ENCODE data around the gene CDK18.

The CDK18 gene

GRCh38 chr1:205500240-205501233, 3.9 kb upstream of the CDK18 start:
- TF ChIP-seq REST (IDR thresholded peaks at IDR 0.05; ENCODE audit: insufficient replicate concordance, low read depth) (no peak), GABPA (IDR thresholded peaks at IDR 0.05; ENCODE audit: low read depth) (no peak), SPI1 (IDR thresholded peaks at IDR 0.05; ENCODE audit: borderline replicate concordance, low read depth) (no peak), POLR2AphosphoS5 (IDR thresholded peaks at IDR 0.05; ENCODE audit: low read depth) (no peak)
- no peak overlapping the region for H3K27ac ChIP-seq (replicated peaks)
- DNase-seq (ENCODE audit: low read depth in 1 of 2, low spot score in 1 of 2), result no peak
- H3K27me3 ChIP-seq (ENCODE audit: insufficient read depth, poor library complexity, severe bottlenecking), result peaks cover 14% of the 10 kb centered on the region
- no peak overlapping the region for H3K4me3 ChIP-seq (replicated peaks; ENCODE audit: insufficient read depth, low read length)

- Histone ChIP-seq H3K4me3 (replicated peaks; ENCODE audit: insufficient read depth, low read length) (no peak overlapping the region), H3K27ac (replicated peaks) (no peak overlapping the region), H3K27me3 (ENCODE audit: insufficient read depth, poor library complexity, severe bottlenecking) (peaks cover 22% of the 10 kb centered on the region)
- TF ChIP-seq CTCF (IDR thresholded peaks at IDR 0.05; ENCODE audit: insufficient read depth, low read length) (no peak), REST (IDR thresholded peaks at IDR 0.05; ENCODE audit: insufficient replicate concordance, low read depth) (no peak), SPI1 (IDR thresholded peaks at IDR 0.05; ENCODE audit: borderline replicate concordance, low read depth) (no peak), GABPA (IDR thresholded peaks at IDR 0.05; ENCODE audit: low read depth) (no peak), POLR2AphosphoS5 (IDR thresholded peaks at IDR 0.05; ENCODE audit: low read depth) (no peak)
- DNase-seq (ENCODE audit: low read depth in 1 of 2, low spot score in 1 of 2), result no peak
Measured at GRCh38 chr1:205502111-205502810, 2.2 kb upstream of the CDK18 start.

- DNase-seq (ENCODE audit: low read depth in 1 of 2, low spot score in 1 of 2), result no peak
- peaks cover 22% of the 10 kb centered on the region for H3K27me3 ChIP-seq (ENCODE audit: insufficient read depth, poor library complexity, severe bottlenecking)
- TF ChIP-seq REST (IDR thresholded peaks at IDR 0.05; ENCODE audit: insufficient replicate concordance, low read depth) (no peak), SPI1 (IDR thresholded peaks at IDR 0.05; ENCODE audit: borderline replicate concordance, low read depth) (no peak), POLR2AphosphoS5 (IDR thresholded peaks at IDR 0.05; ENCODE audit: low read depth) (no peak), CTCF (IDR thresholded peaks at IDR 0.05; ENCODE audit: insufficient read depth, low read length) (no peak), GABPA (IDR thresholded peaks at IDR 0.05; ENCODE audit: low read depth) (no peak)
- H3K4me3 ChIP-seq (replicated peaks; ENCODE audit: insufficient read depth, low read length), result no peak overlapping the region
- no peak overlapping the region for H3K27ac ChIP-seq (replicated peaks)
Measured at GRCh38 chr1:205502992-205503391, 1.5 kb upstream of the CDK18 start.
